ENCODE measurements around the gene PDE6G.
A peak's percentile ranks its signal among the peaks of the same experiment; 100 is the strongest.

The PDE6G gene

GRCh38 chr17:81655378-81656117, 794 bp downstream of the PDE6G start:
- Histone ChIP-seq H3K27me3 (replicated peaks; ENCODE audit: control insufficient read depth, insufficient read depth, low read length) (no peaks in the 10 kb centered on the region), H3K36me3 (ENCODE audit: control insufficient read depth, insufficient read depth, low read length) (no peaks in the 10 kb centered on the region), H3K4me3 (replicated peaks; ENCODE audit: low read depth, low read length) (no peak overlapping the region)
- no peak for TF ChIP-seq CTCF (IDR thresholded peaks at IDR 0.05; ENCODE audit: insufficient read depth, low read length, poor library complexity, severe bottlenecking)
- DNase-seq (ENCODE audit: extremely low read depth, insufficient read length), result no peak

GRCh38 chr17:81652906-81653771, 3.2 kb downstream of the PDE6G start:
- H3K4me3 ChIP-seq (replicated peaks; ENCODE audit: low read depth, low read length), result peak overlapping the region; percentile 7; the same call in 1 of the 2 replicates
- no peak for DNase-seq (ENCODE audit: extremely low read depth, insufficient read length)
- TF ChIP-seq CTCF (IDR thresholded peaks at IDR 0.05; ENCODE audit: insufficient read depth, low read length, poor library complexity, severe bottlenecking), result no peak

GRCh38 chr17:81651692-81652091, 4.7 kb downstream of the PDE6G start:
- H3K27me3 ChIP-seq (replicated peaks; ENCODE audit: control insufficient read depth, insufficient read depth, low read length), result no peaks in the 10 kb centered on the region
- H3K36me3 ChIP-seq (ENCODE audit: control insufficient read depth, insufficient read depth, low read length), result no peaks in the 10 kb centered on the region
- H3K4me3 ChIP-seq (replicated peaks; ENCODE audit: low read depth, low read length), result no peak overlapping the region
- DNase-seq (ENCODE audit: extremely low read depth, insufficient read length), result no peak
- no peak for TF ChIP-seq CTCF (IDR thresholded peaks at IDR 0.05; ENCODE audit: insufficient read depth, low read length, poor library complexity, severe bottlenecking)

More at GRCh38 chr17:81652906-81653771, 3.2 kb downstream of the PDE6G start:
- Histone ChIP-seq H3K27me3 (replicated peaks; ENCODE audit: control insufficient read depth, insufficient read depth, low read length) (no peaks in the 10 kb centered on the region), H3K36me3 (ENCODE audit: control insufficient read depth, insufficient read depth, low read length) (no peaks in the 10 kb centered on the region)

- no peaks in the 10 kb centered on the region for H3K36me3 ChIP-seq (ENCODE audit: control insufficient read depth, insufficient read depth, low read length)
- DNase-seq (ENCODE audit: extremely low read depth, insufficient read length), result no peak
- no peaks in the 10 kb centered on the region for H3K27me3 ChIP-seq (replicated peaks; ENCODE audit: control insufficient read depth, insufficient read depth, low read length)
- no peak overlapping the region for H3K4me3 ChIP-seq (replicated peaks; ENCODE audit: low read depth, low read length)
- no peak for TF ChIP-seq CTCF (IDR thresholded peaks at IDR 0.05; ENCODE audit: insufficient read depth, low read length, poor library complexity, severe bottlenecking)
Measured at GRCh38 chr17:81650951-81651350, 5.4 kb downstream of the PDE6G start.

GRCh38 chr17:81648707-81649085, 7.6 kb downstream of the PDE6G start:
- Histone ChIP-seq H3K36me3 (ENCODE audit: control insufficient read depth, insufficient read depth, low read length) (no peaks in the 10 kb centered on the region), H3K27me3 (replicated peaks; ENCODE audit: control insufficient read depth, insufficient read depth, low read length) (no peaks in the 10 kb centered on the region), H3K4me3 (replicated peaks; ENCODE audit: low read depth, low read length) (no peak overlapping the region)
- DNase-seq (ENCODE audit: extremely low read depth, insufficient read length), result no peak
- no peak for TF ChIP-seq CTCF (IDR thresholded peaks at IDR 0.05; ENCODE audit: insufficient read depth, low read length, poor library complexity, severe bottlenecking)

Data from GM06990 (cell line).